ENCODE results near the gene ABHD2.

DNA sequence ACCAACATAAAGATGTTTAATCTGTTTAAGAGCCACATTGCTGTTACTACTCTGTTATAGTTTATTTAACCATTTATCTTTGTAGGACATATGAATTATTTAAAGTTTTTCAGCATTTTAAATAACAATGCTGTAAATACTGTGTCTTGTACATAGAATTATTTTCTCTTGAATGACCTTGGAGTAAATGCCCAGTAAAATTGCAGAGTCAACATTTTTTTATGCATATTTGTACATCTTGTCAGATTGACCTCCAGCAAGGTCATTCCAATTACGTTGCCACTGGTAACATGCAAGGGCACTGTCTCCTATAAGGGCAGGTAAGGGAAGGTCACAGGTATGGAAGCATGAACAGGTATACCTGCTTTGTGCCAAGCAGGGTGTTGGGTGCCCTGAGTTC lies 68.8 kb downstream of the ABHD2 start:
- TF ChIP-seq, protein P1, sequence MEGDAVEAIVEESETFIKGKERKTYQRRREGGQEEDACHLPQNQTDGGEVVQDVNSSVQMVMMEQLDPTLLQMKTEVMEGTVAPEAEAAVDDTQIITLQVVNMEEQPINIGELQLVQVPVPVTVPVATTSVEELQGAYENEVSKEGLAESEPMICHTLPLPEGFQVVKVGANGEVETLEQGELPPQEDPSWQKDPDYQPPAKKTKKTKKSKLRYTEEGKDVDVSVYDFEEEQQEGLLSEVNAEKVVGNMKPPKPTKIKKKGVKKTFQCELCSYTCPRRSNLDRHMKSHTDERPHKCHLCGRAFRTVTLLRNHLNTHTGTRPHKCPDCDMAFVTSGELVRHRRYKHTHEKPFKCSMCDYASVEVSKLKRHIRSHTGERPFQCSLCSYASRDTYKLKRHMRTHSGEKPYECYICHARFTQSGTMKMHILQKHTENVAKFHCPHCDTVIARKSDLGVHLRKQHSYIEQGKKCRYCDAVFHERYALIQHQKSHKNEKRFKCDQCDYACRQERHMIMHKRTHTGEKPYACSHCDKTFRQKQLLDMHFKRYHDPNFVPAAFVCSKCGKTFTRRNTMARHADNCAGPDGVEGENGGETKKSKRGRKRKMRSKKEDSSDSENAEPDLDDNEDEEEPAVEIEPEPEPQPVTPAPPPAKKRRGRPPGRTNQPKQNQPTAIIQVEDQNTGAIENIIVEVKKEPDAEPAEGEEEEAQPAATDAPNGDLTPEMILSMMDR (conservative IDR thresholded peaks at IDR 0.05; ENCODE audit: low read depth, low read length): no peak
- no peak for TF ChIP-seq EZH2 (IDR thresholded peaks at IDR 0.05; ENCODE audit: borderline replicate concordance, low read depth, low read length, poor library complexity, severe bottlenecking)
